ENCODE data around the gene RUSC2.

RUSC2 gene

DNA sequence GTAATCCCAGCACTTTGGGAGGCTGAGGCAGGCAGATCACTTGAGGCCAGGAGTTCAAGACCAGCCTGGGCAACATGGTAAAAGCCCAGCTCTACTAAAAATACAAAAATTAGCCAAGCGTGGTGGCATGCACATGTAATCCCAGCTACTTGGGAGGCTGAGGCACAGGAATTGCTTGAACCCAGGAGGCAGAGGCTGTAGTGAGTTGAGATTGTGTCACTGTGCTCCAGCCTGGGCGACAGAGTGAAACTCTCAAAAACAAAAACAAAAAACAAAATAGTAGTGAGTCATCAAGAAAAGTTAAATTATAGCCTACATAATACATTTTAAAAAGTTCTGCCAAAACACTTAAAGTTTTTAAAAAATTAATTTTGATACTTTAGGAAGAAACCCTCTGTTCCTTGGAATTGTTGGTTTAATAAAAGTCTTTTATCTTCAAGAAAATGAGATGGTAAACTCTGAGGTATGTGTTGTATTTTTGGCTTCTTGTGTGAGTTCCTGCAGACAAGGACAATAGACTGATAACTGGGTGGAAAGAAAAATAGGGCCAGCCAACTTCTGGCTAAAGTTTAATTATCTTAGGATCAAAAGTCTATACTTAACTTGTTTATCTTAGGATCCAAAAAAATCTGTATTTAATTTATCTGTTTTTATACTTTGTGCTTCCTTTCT is 9.3 kb downstream of the RUSC2 start:
- ChIA-PET CTCF (interaction anchor here (0.7 to 5.7 kb wide), 4 partner anchors 10 to 55 kb away, joined by 3 to 17 read pairs (median 4); partner anchors contain the start of gene RUSC2), POLR2A (no interaction called here)
- no peak for DNase-seq (ENCODE audit: low read depth, low spot score)
- H3K4me3 ChIP-seq (ENCODE audit: low read depth, low read length) = no peak overlapping the region
- TF ChIP-seq CTCF (IDR thresholded peaks at IDR 0.05; ENCODE audit: insufficient read depth, low read length, missing control alignments) = no peak

GRCh38 chr9:35499701-35500030 is 9.8 kb downstream of the RUSC2 start:
- H3K4me3 ChIP-seq (ENCODE audit: low read depth, low read length) = no peak overlapping the region
- no peak for TF ChIP-seq CTCF (IDR thresholded peaks at IDR 0.05; ENCODE audit: insufficient read depth, low read length, missing control alignments)
- ChIA-PET POLR2A (no interaction called here), CTCF (interaction anchor here (0.7 to 5.7 kb wide), 4 partner anchors 10 to 54 kb away, joined by 3 to 17 read pairs (median 4); partner anchors contain the start of gene RUSC2)
- DNase-seq (ENCODE audit: low read depth, low spot score) = no peak

- no peak for DNase-seq (ENCODE audit: low read depth, low spot score)
- POLR2A ChIA-PET = no interaction called here
- TF ChIP-seq CTCF (IDR thresholded peaks at IDR 0.05; ENCODE audit: insufficient read depth, low read length, missing control alignments) = no peak
- no peak overlapping the region for H3K4me3 ChIP-seq (ENCODE audit: low read depth, low read length)
- CTCF ChIA-PET = interaction anchor here (0.7 to 5.7 kb wide), 6 partner anchors 9 to 103 kb away, joined by 3 to 17 read pairs (median 4); partner anchors contain the start of gene RUSC2
Measured at GRCh38 chr9:35500130-35500748, 10.3 kb downstream of the RUSC2 start.

DNA sequence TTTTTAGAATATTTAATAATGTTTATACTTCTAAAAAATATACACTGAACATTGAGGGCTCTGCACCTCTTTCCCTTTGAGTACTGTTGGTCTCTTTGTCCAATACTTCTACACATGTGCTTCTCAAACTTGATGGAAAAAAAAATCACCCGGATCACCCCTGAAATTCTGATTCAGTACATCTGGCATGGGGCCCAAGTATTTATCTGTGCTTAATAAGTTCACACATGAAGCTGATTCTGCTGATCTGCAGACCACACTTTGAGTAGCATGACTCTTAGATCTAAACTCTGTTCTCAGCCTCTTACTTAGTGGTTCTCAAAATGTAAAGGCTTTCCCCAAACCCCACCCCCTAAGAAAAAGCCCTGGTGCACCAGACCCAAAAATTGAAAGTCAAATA is 12.0 kb downstream of the RUSC2 start:
- CTCF ChIA-PET = interaction anchor here (5.7 kb wide), 1 partner anchor 52 kb away, joined by 17 read pairs; no protein-coding TSS in a partner anchor
- POLR2A ChIA-PET = no interaction called here
- no peak for TF ChIP-seq CTCF (IDR thresholded peaks at IDR 0.05; ENCODE audit: insufficient read depth, low read length, missing control alignments)
- no peak for DNase-seq (ENCODE audit: low read depth, low spot score)
- no peak overlapping the region for H3K4me3 ChIP-seq (ENCODE audit: low read depth, low read length)

- TF ChIP-seq CTCF (IDR thresholded peaks at IDR 0.05; ENCODE audit: insufficient read depth, low read length, missing control alignments) = no peak
- H3K4me3 ChIP-seq (ENCODE audit: low read depth, low read length) = no peak overlapping the region
- POLR2A ChIA-PET = interaction anchor here (0.8 to 1.2 kb wide), 3 partner anchors 10 to 12 kb away, joined by 3 to 4 read pairs (median 4); no protein-coding TSS in a partner anchor
- CTCF ChIA-PET = interaction anchor here (0.8 to 1.6 kb wide), 8 partner anchors 14 to 97 kb away, joined by 3 to 7 read pairs (median 4); partner anchors contain the start of gene RUSC2
- no peak for DNase-seq (ENCODE audit: low read depth, low spot score)
Measured at GRCh38 chr9:35506359-35506758, 16.4 kb downstream of the RUSC2 start.

- ChIA-PET CTCF (interaction anchor here (0.9 to 3.0 kb wide), 4 partner anchors 12 to 47 kb away, joined by 3 to 10 read pairs (median 3); partner anchors contain the start of gene RUSC2), POLR2A (interaction anchor here (1.2 to 1.5 kb wide), 2 partner anchors 9 to 18 kb away, joined by 4 to 5 read pairs; partner anchors contain the start of gene RUSC2)
- no peak overlapping the region for H3K4me3 ChIP-seq (ENCODE audit: low read depth, low read length)
- DNase-seq (ENCODE audit: low read depth, low spot score) = no peak
- no peak for TF ChIP-seq CTCF (IDR thresholded peaks at IDR 0.05; ENCODE audit: insufficient read depth, low read length, missing control alignments)
Measured at GRCh38 chr9:35508069-35508468, 18.2 kb downstream of the RUSC2 start.
